ENCODE results near the gene CAMKK1.

CAMKK1 gene

GRCh38 chr17:3893003-3893719, at the start of gene CAMKK1:
Gene CAMKK1 (minus strand): TSS chr17:3893053. CDS start chr17:3885687, 7,366 bp downstream.
- peak; percentile 18; the same call in 1 of the 2 replicates for TF ChIP-seq POLR2A (IDR thresholded peaks at IDR 0.05; ENCODE audit: low read depth, low read length)
- DNase-seq (ENCODE audit: insufficient read length, low spot score) = peak; percentile 93
- FAIRE-seq = no peak

DNA sequence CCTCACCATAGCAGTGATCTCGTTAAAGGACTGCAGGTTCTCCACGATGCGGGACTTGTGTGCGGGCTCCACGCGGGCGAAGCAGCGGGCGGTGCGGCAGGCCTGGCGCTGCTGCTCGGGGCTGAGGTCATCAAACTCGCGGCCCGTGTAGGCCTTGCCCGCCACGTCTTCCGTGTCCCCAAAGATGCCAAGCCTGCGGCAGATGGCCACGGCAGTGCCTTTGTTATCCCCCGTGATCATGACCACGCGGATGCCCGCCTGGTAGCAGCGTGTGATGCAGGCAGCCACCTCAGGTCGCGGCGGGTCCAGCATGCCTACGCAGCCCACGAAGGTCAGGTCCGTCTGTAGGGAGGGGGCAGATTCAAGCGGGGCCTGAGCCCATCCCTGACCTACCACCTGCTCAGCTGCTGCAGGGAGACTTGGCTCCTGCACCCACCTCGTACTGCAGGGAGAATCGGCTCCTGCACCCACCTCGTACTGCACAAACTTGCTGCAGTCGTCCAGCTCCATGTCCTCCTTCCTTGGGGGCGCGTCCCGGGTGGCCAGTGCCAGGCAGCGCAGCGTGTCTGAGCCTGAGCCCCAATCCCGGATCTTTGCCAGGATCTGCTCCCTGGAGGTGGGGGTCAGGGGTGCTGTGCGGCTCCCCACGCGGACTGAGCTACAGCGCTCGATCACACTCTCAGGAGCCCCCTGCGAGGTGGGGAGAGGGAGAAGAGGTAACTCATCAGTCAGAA, 48.3 kb upstream of the CAMKK1 start:
- no peak for DNase-seq (ENCODE audit: insufficient read length, low spot score)
- no peak for FAIRE-seq
- TF ChIP-seq POLR2A (IDR thresholded peaks at IDR 0.05; ENCODE audit: low read depth, low read length) = no peak

DNA sequence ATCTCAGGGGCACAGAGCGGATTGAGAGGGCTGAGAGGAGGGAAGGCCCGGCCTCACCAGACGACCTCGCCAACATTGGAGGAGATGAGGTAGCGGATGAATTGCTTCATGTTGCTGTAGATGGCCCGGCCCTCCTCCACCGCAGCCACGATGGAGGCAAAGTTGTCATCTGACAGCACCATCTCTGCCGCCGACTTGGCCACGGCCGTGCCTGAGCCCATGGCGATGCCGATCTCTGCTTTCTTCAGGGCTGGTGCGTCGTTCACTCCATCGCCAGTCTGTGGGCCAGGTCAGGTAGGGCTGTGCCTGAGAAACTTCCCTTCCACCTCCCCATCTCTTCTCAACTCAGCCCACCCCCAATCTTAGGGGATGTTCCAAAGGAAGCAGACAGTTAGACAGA, 44.5 kb upstream of the CAMKK1 start:
- TF ChIP-seq POLR2A (IDR thresholded peaks at IDR 0.05; ENCODE audit: low read depth, low read length) = no peak
- DNase-seq (ENCODE audit: insufficient read length, low spot score) (no peak), FAIRE-seq (no peak)

- no peak for TF ChIP-seq POLR2A (IDR thresholded peaks at IDR 0.05; ENCODE audit: low read depth, low read length)
- FAIRE-seq (no peak), DNase-seq (ENCODE audit: insufficient read length, low spot score) (peak; percentile 88)
These were observed 43.0 kb upstream of the CAMKK1 start for GRCh38 chr17:3935825-3936355.

GRCh38 chr17:3935140-3935542, 42.3 kb upstream of the CAMKK1 start:
- DNase-seq (ENCODE audit: insufficient read length, low spot score) (no peak), FAIRE-seq (no peak)

GRCh38 chr17:3929764-3930163, 36.9 kb upstream of the CAMKK1 start:
- DNase-seq (ENCODE audit: insufficient read length, low spot score) (no peak), FAIRE-seq (no peak)
- no peak for TF ChIP-seq POLR2A (IDR thresholded peaks at IDR 0.05; ENCODE audit: low read depth, low read length)

More at GRCh38 chr17:3935140-3935542, 42.3 kb upstream of the CAMKK1 start:
- TF ChIP-seq POLR2A (IDR thresholded peaks at IDR 0.05; ENCODE audit: low read depth, low read length) = no peak

DNA sequence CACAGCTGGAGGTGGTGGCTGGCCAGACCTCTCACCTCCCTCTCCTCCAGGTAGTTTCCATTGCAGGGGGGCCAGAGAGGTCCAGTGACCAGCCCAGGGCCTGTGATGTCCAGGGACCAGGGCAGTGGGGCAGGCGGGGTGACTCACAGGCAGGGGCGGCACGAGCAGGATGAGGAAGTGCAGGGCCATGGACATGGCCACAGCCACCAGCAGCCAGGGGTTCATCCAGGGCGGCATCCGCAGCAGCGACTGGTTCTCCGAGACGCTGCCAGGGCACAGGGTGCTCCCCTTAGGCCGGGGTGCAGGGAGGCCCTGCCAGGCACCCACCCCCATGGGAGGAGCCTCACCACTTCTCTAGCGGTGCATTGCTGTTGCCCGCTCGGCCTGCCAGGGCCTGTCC, 36.3 kb upstream of the CAMKK1 start:
- FAIRE-seq = no peak
- peak; percentile 40 for DNase-seq (ENCODE audit: insufficient read length, low spot score)
- TF ChIP-seq POLR2A (IDR thresholded peaks at IDR 0.05; ENCODE audit: low read depth, low read length) = no peak

DNA sequence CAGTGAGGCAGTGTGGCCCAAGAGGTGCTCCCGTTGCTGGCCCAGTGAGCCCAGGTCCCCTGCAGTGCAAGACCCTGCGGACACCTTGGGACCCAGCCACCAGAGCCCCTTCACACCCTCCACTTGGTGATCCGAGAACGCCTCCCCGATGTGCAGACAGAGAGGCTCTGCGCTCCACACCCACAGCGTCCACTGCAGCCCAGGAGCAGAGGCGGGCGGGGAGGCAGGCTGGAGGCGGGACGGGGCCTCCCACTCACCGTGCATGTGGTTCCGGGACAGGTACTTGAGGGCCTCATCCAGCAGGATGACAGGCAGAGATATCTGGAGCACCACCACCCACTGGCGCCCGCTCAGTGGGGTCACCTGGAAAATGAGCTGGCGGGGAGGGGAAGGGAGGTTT, 35.6 kb upstream of the CAMKK1 start:
- FAIRE-seq (no peak), DNase-seq (ENCODE audit: insufficient read length, low spot score) (no peak)
- no peak for TF ChIP-seq POLR2A (IDR thresholded peaks at IDR 0.05; ENCODE audit: low read depth, low read length)

DNA sequence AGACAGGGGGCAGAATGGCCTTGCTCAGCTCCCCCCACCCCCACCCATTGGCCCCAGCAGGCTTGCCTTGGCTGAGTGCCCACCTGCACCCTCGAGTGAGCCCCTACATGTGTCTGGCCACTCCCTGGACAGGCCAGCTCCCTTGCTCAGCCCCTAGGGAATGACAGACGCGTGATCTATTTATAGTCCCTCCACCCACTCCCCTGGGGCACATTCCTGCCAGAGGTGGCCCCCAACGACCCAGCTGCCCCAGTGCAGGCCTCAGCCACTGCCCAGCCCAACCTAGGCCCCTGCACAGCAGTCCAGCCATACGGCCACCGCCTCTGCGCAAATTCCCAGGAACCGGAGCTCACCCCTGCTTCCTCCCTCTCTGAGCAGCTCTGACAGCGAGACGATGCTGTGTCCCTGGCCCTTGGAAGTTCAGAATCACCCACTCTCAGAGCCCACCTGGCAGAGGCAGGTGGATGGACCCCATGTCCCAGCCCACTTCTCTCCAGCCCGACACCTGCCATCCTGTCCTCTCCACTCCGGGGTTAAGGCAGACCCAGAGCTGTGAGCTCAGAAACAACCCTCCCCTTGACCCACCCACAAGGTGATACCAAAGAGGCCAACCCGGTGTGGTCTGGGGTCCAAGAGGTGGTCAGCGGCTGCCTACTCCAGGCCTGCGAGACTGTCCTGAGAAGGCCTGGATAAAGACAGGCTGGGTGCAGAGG, 34.9 kb upstream of the CAMKK1 start:
- FAIRE-seq = no peak
- TF ChIP-seq POLR2A (IDR thresholded peaks at IDR 0.05; ENCODE audit: low read depth, low read length) = no peak
- no peak for DNase-seq (ENCODE audit: insufficient read length, low spot score)

- TF ChIP-seq POLR2A (IDR thresholded peaks at IDR 0.05; ENCODE audit: low read depth, low read length) = no peak
- DNase-seq (ENCODE audit: insufficient read length, low spot score) (no peak), FAIRE-seq (no peak)
These were observed 34.2 kb upstream of the CAMKK1 start for GRCh38 chr17:3926860-3927627.

GRCh38 chr17:3925684-3926485, 33.0 kb upstream of the CAMKK1 start:
- FAIRE-seq (no peak), DNase-seq (ENCODE audit: insufficient read length, low spot score) (no peak)
- TF ChIP-seq POLR2A (IDR thresholded peaks at IDR 0.05; ENCODE audit: low read depth, low read length) = no peak

DNA sequence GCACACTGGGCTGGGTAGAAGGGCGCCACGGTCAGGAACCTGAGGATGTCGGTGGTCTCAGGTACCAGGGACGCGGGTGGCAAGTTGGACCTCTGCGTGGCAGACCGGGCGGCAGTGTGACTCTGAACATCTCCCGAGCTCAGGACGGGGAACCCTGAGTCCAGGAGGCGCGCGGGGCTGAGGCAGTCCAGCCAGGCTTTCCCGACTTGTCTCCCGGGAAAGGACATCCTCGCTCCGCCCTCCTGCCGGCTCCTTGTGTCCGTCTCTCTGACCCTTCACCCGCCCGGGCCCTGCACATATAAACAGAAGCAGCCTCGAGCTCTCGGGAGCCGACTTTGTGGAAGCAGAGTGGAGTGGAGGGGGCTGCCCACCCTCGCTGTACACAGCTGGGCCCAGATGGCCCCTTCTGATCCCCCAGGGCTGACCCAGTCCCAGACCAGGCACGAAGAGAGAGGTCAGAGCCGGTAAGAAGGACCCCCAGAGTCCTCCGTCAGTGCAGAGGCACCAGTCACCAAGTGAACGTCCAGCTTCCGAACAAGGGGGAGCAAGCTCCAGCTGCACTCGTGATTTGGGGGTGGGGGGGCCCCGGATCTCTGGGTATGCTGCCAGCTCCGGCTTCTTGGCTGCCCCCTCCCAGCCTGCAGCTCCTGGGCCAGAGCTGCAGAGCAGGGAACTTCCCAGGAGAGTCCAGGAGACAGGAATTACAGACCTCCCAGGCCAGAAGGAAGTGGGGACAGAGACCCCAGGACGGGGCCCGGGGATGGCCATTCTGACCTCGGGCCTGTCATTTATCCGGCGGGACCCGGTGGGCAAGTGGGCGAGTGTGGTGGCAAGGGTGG, 31.9 kb upstream of the CAMKK1 start:
- DNase-seq (ENCODE audit: insufficient read length, low spot score) (no peak), FAIRE-seq (no peak)
- no peak for TF ChIP-seq POLR2A (IDR thresholded peaks at IDR 0.05; ENCODE audit: low read depth, low read length)
